Mucosa of descending colon (tissue), 3 donors: ENCODE measurements around the gene TMCO4. TPM values are rescaled to one million over a fixed set of nuclear protein-coding genes. Genes with fewer than 3 reads are reported as not detected.
"Not testable (repeated sequence)": the region's sequence is repeated elsewhere in the genome, so short reads cannot be mapped to it uniquely, and the experiment has no call there.

Source experiments
- ATAC-seq: fragments of 200-7000 bp; cut with Tn5 transposase; one replicate; pipeline ENCODE4 v1.9.1; 2020; ENCODE audit warnings: mild to moderate bottlenecking, moderate library complexity
- DNase-seq, 3 donors: peaks; one replicate each; pipeline ENCODE4 v3.0.0-alpha.2; 2020
- H3K36me3 ChIP-seq: fragments of 200-600 bp; one replicate; pipeline ENCODE4 v1.8.0; 2021; ENCODE audit warnings: low read depth, mild to moderate bottlenecking
- H3K4me1 ChIP-seq: fragments of 200-600 bp; one replicate; pipeline ENCODE4 v1.8.0; 2021; ENCODE audit warnings: low read depth, mild to moderate bottlenecking
- H3K4me3 ChIP-seq: fragments of 200-600 bp; one replicate; pipeline ENCODE4 v1.8.0; 2021; ENCODE audit warnings: mild to moderate bottlenecking
- H3K9me3 ChIP-seq: fragments of 200-600 bp; one replicate; pipeline ENCODE4 v1.8.0; 2021; ENCODE audit warnings: mild to moderate bottlenecking
- intact Hi-C, 2 donors: fragments of 100-400 bp; cut with DNase I in 1 of 2; cut with micrococcal nuclease in 1 of 2; formaldehyde crosslinking; loops; one replicate each; pipeline versions ENCODE4 v1.11.0 to v1.11.1; 2022; cut with DNase I, micrococcal nuclease
- total RNA-seq, 3 donors: library from RNA; stranded (reverse); fragmentation: NEBNext Ultra II Directional in 2 of 3; extraction: Animal tissue kit (Norgen Biotek cat#: 25700) in 2 of 3; gene quantifications; one replicate each; pipeline versions ENCODE4 v1.2.1 to v1.2.4, GENCODE V29; 2021 to 2023
- TF ChIP-seq, protein P1 (sequence below): fragments of 200-600 bp; IDR thresholded peaks from one replicate; pipeline ENCODE4 v1.8.0; 2022; ENCODE audit warnings: antibody characterized with exemption, mild to moderate bottlenecking
- donor health status: DM: no; HTN: no; CAD: no; lungs with moderate emphysema.
- donor health status: DM: no; HTN: no; CAD: no.
- donor health status: DM: no; HTN: yes; CAD: no.

TMCO4 gene
- total RNA-seq, 3 donors from 2014 or later = 27.9 to 42.8 (median 31.9) TPM

DNA sequence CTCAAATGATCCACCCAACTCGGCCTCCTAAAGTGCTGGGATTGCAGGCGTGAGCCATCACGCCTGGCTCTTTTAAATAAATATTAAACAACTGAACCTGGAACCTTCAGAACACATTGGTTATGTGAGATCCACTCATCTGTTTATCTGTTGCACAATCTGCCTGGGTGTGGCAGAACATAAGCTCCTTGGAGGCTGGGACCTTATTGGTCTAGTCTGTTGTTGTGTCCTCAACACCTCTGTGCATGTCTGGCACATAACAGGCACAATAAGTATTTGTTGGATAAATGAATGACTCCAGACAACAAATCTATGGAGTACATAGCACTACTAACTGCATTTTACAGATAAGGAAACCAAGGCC lies 159.7 kb downstream of the TMCO4 start:
- intact Hi-C loops = loop anchor here in 1 of 2 donors (10.0 kb wide), 1 partner anchor 45 kb away; a partner anchor contains a TSS
- TF ChIP-seq, protein P1, sequence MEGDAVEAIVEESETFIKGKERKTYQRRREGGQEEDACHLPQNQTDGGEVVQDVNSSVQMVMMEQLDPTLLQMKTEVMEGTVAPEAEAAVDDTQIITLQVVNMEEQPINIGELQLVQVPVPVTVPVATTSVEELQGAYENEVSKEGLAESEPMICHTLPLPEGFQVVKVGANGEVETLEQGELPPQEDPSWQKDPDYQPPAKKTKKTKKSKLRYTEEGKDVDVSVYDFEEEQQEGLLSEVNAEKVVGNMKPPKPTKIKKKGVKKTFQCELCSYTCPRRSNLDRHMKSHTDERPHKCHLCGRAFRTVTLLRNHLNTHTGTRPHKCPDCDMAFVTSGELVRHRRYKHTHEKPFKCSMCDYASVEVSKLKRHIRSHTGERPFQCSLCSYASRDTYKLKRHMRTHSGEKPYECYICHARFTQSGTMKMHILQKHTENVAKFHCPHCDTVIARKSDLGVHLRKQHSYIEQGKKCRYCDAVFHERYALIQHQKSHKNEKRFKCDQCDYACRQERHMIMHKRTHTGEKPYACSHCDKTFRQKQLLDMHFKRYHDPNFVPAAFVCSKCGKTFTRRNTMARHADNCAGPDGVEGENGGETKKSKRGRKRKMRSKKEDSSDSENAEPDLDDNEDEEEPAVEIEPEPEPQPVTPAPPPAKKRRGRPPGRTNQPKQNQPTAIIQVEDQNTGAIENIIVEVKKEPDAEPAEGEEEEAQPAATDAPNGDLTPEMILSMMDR = no peak
- Histone ChIP-seq H3K9me3 (no peaks in the 10 kb centered on the region), H3K36me3 (no peaks in the 10 kb centered on the region), H3K4me3 (no peak overlapping the region), H3K4me1 (peaks cover 29% of the 10 kb centered on the region)
- peak; percentile 47 for ATAC-seq
- peak in 1 of 3 donors; percentile 71 for DNase-seq

GRCh38 chr1:19639228-19639627 lies 160.5 kb downstream of the TMCO4 start:
- intact Hi-C loops, ATAC-seq, H3K4me3 ChIP-seq, DNase-seq, H3K36me3 ChIP-seq, H3K9me3 ChIP-seq: not testable (repeated sequence)
- peaks cover 29% of the 10 kb centered on the region for H3K4me1 ChIP-seq

- intact Hi-C loops = no loop called here
- no peak overlapping the region for H3K4me3 ChIP-seq
- ATAC-seq (no peak), DNase-seq (no peak)
- no peaks in the 10 kb centered on the region for H3K36me3 ChIP-seq
- H3K9me3 ChIP-seq = no peaks in the 10 kb centered on the region
- H3K4me1 ChIP-seq = peaks cover 21% of the 10 kb centered on the region
- TF ChIP-seq, protein P1 = no peak
Measured at GRCh38 chr1:19637606-19638005, 162.1 kb downstream of the TMCO4 start.

- H3K4me3 ChIP-seq, H3K36me3 ChIP-seq, H3K9me3 ChIP-seq, ATAC-seq, intact Hi-C loops, DNase-seq: not testable (repeated sequence)
- peaks cover 20% of the 10 kb centered on the region for H3K4me1 ChIP-seq
Measured at GRCh38 chr1:19636749-19637148, 163.0 kb downstream of the TMCO4 start.

DNA sequence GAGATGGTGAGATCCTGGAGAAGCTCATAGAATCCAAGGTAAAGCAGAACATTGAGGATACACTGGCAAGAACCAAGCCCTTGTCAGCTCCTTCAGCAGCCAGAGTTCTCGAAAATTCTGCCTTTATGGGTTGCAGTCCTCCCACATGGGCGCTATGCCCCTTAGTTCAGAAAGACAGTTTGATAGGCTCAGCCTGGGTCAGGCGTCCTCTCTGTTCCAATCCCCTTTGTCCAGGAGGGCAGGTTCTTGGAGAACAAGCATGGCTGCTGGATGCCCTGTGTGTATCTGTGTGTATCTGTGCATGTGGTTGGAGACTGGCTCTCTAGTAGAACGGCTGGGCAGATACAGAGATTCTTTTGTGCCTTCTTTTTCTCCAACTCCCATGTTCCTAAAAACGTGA lies 163.7 kb downstream of the TMCO4 start:
- H3K4me1 ChIP-seq = peaks cover 16% of the 10 kb centered on the region
- ATAC-seq = no peak
- intact Hi-C loops = no loop called here
- H3K9me3 ChIP-seq = no peaks in the 10 kb centered on the region
- H3K4me3 ChIP-seq = no peak overlapping the region
- no peaks in the 10 kb centered on the region for H3K36me3 ChIP-seq
- no peak for DNase-seq
- TF ChIP-seq, protein P1 = no peak

GRCh38 chr1:19635646-19636045 lies 164.1 kb downstream of the TMCO4 start:
- Histone ChIP-seq H3K36me3 (no peaks in the 10 kb centered on the region), H3K4me3 (no peak overlapping the region), H3K9me3 (no peaks in the 10 kb centered on the region), H3K4me1 (peaks cover 13% of the 10 kb centered on the region)
- TF ChIP-seq, protein P1 = no peak
- ATAC-seq (no peak), DNase-seq (no peak)
- intact Hi-C loops = no loop called here

GRCh38 chr1:19635064-19635463 lies 164.7 kb downstream of the TMCO4 start:
- H3K36me3 ChIP-seq, H3K4me1 ChIP-seq, H3K4me3 ChIP-seq, DNase-seq, H3K9me3 ChIP-seq, ATAC-seq, intact Hi-C loops: not testable (repeated sequence)
